HG02885 (cell line): ENCODE measurements around the gene CCNY.
A peak's percentile ranks its signal among the peaks of the same experiment; 100 is the strongest.

Experiments used
- ATAC-seq: cut with Tn5 transposase; IDR thresholded peaks from one replicate; pipeline ENCODE4 v1.9.1; 2021; ENCODE audit warnings: mild to moderate bottlenecking; ENCODE audit not compliant: unreplicated experiment, poor library complexity

The CCNY gene

GRCh38 chr10:35447693-35448407 is 111.5 kb downstream of the CCNY start:
- no peak for ATAC-seq

- ATAC-seq, result no peak
Observed at GRCh38 chr10:35448687-35449662, 112.7 kb downstream of the CCNY start.

GRCh38 chr10:35449944-35450343 is 113.6 kb downstream of the CCNY start:
- no peak for ATAC-seq

GRCh38 chr10:35451151-35452016 is 115.1 kb downstream of the CCNY start:
- peak; percentile 98 for ATAC-seq

- peak; percentile 38 for ATAC-seq
Observed at GRCh38 chr10:35452171-35452570, 115.9 kb downstream of the CCNY start.

GRCh38 chr10:35452847-35453246 is 116.5 kb downstream of the CCNY start:
- no peak for ATAC-seq

- no peak for ATAC-seq
Observed at GRCh38 chr10:35453855-35454532, 117.7 kb downstream of the CCNY start.

GRCh38 chr10:35456153-35456720 is 119.9 kb downstream of the CCNY start:
- ATAC-seq, result no peak

GRCh38 chr10:35456784-35457183 is 120.5 kb downstream of the CCNY start:
- no peak for ATAC-seq

- ATAC-seq, result no peak
Observed at GRCh38 chr10:35458500-35459448, 122.5 kb downstream of the CCNY start.

- ATAC-seq, result no peak
Observed at GRCh38 chr10:35459449-35459847, 123.1 kb downstream of the CCNY start.

GRCh38 chr10:35460852-35461460 is 124.6 kb downstream of the CCNY start:
- no peak for ATAC-seq

GRCh38 chr10:35462491-35462934 is 126.2 kb downstream of the CCNY start:
- ATAC-seq, result peak; percentile 91

- no peak for ATAC-seq
Observed at GRCh38 chr10:35463105-35463867, 127.0 kb downstream of the CCNY start.

- no peak for ATAC-seq
Observed at GRCh38 chr10:35463878-35464277, 127.6 kb downstream of the CCNY start.

- ATAC-seq, result no peak
Observed at GRCh38 chr10:35464825-35465456, 128.6 kb downstream of the CCNY start.

GRCh38 chr10:35465673-35466072 is 129.4 kb downstream of the CCNY start:
- no peak for ATAC-seq
